ENCODE data around the gene ACTR3.

ACTR3 gene

GRCh38 chr2:113992090-113992489 is 102.2 kb downstream of the ACTR3 start:
- in situ Hi-C loops (cut with MboI; ENCODE audit: low sequenced_read_pairs): no loop called here

- in situ Hi-C loops (cut with MboI; ENCODE audit: low sequenced_read_pairs): no loop called here
Observed at GRCh38 chr2:113996671-113997594, 107.0 kb downstream of the ACTR3 start.

GRCh38 chr2:114001152-114001551 is 111.3 kb downstream of the ACTR3 start:
- in situ Hi-C loops (cut with MboI; ENCODE audit: low sequenced_read_pairs): no loop called here

DNA sequence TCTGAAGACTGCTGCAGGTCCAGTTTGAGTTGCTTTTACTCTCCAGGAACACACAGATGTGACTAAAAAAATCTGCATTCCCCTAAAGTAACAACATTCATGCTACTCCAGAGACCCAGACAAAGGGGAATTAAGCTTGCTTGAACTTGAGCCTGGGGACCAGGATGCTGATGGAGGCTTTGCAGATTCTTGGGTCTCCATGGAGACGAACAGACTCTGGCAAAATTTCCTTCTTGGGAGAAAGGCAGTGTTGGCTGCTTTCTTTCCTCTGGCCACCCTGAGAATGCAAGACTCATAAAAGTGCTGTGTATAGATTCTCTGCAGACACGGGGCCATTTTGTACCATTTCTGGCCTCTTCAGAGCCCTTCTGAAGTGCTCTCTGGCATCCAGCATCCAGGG is 112.0 kb downstream of the ACTR3 start:
- in situ Hi-C loops (cut with MboI; ENCODE audit: low sequenced_read_pairs): no loop called here

GRCh38 chr2:114005110-114005783 is 115.4 kb downstream of the ACTR3 start:
- in situ Hi-C loops (cut with MboI; ENCODE audit: low sequenced_read_pairs): no loop called here

- in situ Hi-C loops (cut with MboI; ENCODE audit: low sequenced_read_pairs): no loop called here
Observed at GRCh38 chr2:114006460-114006859, 116.6 kb downstream of the ACTR3 start.

DNA sequence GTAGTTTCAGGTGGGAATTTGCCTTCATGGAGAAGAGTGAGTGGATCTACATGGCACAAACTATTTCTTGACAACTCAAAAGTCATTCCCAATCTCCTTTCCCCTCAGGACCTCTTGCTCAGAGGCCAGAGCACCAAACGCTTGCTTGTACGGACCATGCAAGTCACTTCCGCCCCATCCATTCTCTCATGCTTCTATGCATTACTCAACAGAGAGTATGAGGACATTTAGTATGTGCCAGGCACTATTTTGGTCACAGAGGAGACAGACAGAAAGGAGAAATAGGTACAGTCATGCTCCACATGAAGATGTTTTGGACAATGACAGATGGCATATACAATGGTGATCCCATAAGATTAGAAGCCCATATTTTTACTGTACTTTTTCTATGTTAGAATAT is 117.5 kb downstream of the ACTR3 start:
- in situ Hi-C loops (cut with MboI; ENCODE audit: low sequenced_read_pairs): no loop called here

- in situ Hi-C loops (cut with MboI; ENCODE audit: low sequenced_read_pairs): no loop called here
Observed at GRCh38 chr2:114008720-114009119, 118.8 kb downstream of the ACTR3 start.

- in situ Hi-C loops (cut with MboI; ENCODE audit: low sequenced_read_pairs): no loop called here
Observed at GRCh38 chr2:114009205-114009944, 119.5 kb downstream of the ACTR3 start.

GRCh38 chr2:114010001-114010400 is 120.1 kb downstream of the ACTR3 start:
- in situ Hi-C loops (cut with MboI; ENCODE audit: low sequenced_read_pairs): no loop called here

GRCh38 chr2:114011713-114012112 is 121.8 kb downstream of the ACTR3 start:
- in situ Hi-C loops (cut with MboI; ENCODE audit: low sequenced_read_pairs): no loop called here

Measured in HL-60/S4 treated with retinoic acid at 250 ng/mL for 4 days and 3 days (cell line).